Measurements from ENCODE around the gene S100A12.
A peak's percentile ranks its signal among the peaks of the same experiment; 100 is the strongest.

Gene S100A12

GRCh38 chr1:153368495-153368894, 6.9 kb downstream of the S100A12 start:
- DNase-seq (ENCODE audit: low read depth): no peak

GRCh38 chr1:153367090-153367489, 8.3 kb downstream of the S100A12 start:
- DNase-seq (ENCODE audit: low read depth): no peak

DNA sequence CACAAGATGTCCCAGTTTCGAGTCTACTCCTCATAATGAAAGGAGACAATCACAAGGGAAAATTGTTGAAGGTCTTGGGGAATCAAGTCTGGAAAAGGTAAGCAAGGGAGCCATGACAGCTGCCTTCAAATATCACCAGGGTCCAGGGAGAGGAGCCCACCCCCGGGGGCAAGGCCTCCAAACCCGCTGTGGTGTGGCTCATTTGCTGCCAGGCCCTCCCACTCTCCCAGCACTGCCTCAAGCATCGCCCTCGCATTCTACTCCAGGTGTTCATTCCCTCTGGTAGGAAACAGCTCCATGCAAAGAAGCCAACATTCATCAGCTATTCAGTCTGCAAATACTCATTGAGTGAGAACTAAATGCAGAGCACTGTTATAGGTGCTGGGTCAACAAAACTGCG, 9.2 kb downstream of the S100A12 start:
- DNase-seq (ENCODE audit: low read depth): no peak

DNA sequence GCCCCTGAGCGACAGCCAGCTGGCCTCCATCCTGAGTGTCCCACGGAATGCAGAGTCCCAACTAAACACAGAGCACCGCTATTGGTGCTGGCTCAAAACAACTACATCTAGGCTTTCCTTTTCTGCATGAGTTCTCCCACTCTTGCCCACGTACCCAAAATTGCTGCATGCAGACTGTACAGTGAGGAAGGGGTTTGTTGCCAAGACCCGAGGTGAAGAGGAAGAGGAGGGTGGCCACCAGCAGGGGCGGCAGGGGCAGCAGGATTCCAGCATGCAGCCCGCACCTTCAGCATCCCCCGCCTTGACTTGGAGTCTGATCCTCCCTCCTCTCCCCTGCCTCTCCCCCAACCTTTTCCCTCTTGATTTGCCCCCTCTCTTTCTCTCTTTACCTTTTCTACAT, 9.7 kb downstream of the S100A12 start:
- DNase-seq (ENCODE audit: low read depth): no peak

GRCh38 chr1:153364766-153365666, 10.4 kb downstream of the S100A12 start:
- DNase-seq (ENCODE audit: low read depth): no peak

GRCh38 chr1:153364156-153364555, 11.3 kb downstream of the S100A12 start:
- DNase-seq (ENCODE audit: low read depth): no peak

GRCh38 chr1:153363641-153364040, 11.8 kb downstream of the S100A12 start:
- no peak for DNase-seq (ENCODE audit: low read depth)

- no peak for DNase-seq (ENCODE audit: low read depth)
These were observed 13.1 kb downstream of the S100A12 start for GRCh38 chr1:153362187-153362775.

DNA sequence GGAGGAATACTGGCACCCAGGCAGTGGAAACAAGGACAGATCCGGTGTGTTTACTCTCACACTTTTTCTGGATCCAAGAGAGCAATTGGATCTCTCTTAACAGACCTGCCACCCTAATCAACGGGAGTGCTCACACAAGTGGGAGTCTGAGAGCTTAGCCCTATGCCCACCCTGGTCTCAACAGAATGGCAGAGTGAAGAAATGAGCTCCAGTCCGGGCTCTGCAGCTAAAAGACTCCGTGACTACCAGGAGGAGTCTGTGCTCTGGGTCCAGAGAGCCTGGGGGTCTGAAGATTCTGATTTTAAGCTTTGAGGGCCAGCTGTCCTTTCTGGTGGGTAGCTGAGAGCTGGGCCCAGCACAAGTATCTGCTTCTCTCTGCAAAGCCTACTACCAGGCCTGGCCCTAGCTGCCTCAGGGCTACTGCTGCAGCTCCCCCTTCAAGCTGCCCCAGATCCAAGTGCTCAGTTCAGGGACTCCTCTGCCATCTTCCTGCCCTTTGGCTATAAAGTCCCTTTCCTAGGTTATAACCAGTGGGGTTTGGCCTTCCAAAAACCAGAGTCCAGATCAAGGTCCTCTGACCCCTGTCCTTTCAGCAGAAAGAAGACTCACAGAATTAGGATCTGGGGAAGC, 13.8 kb downstream of the S100A12 start:
- no peak for DNase-seq (ENCODE audit: low read depth)

DNA sequence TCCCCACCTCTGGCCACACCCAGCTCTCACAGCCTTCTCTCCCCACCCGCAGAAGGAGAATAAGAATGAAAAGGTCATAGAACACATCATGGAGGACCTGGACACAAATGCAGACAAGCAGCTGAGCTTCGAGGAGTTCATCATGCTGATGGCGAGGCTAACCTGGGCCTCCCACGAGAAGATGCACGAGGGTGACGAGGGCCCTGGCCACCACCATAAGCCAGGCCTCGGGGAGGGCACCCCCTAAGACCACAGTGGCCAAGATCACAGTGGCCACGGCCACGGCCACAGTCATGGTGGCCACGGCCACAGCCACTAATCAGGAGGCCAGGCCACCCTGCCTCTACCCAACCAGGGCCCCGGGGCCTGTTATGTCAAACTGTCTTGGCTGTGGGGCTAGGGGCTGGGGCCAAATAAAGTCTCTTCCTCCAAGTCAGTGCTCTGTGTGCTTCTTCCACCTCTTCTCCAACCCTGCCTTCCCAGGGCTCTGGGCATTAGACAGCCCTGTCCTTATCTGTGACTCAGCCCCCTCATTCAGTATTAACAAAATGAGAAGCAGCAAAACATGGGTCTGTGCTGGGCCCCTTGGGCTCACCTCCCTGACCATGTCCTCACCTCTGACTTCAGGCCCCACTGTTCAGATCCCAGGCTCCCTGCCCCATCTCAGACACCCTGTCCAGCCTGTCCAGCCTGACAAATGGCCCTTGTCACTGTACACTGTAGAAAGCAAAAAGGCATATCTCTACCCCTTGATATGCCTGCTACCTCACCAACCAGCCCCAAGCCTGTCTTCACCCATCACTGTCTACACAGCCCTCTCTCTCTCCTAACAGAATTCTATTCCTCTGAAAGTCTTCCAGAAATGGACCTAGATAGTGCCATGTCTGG, 14.6 kb downstream of the S100A12 start:
- DNase-seq (ENCODE audit: low read depth): no peak

DNA sequence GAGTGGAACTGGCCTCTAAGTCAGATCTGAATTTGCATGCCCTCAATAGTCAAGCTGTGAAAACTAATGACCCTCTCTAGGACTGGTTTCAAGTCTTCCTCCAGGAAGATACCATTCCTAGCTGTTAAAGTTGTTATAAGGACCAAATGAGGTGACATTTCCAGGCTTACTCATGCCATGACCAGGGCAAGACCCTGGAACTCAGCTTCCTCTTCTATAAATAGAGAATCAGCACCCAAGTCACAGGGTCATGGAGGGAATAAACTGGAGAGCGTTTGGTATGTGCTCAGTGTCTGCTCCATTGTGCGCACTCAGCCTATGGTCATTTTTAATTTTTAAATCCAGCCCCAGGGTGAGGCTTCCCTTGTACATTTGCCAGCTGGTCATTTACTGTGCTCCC, 15.2 kb downstream of the S100A12 start:
- no peak for DNase-seq (ENCODE audit: low read depth)

DNA sequence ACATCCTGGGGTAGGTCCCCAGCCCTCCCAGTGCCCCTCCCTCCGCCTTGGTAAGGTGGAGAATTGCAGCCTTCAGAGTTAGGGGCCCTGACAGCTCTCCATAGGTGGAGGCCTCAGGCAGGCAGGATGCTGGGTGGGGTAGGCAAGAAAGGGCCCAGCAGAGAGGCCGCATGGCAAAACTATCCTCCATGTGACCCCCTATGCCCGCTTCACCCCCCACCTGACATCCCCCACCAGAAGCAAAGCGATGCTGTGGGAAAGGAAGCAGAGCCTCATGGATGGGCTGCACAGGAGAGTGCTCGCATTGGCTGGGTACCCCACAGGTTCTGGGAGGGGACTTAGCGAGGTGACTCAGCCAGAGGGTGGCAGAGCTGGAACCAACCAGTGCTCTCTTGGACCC, 16.2 kb downstream of the S100A12 start:
- DNase-seq (ENCODE audit: low read depth): no peak

DNA sequence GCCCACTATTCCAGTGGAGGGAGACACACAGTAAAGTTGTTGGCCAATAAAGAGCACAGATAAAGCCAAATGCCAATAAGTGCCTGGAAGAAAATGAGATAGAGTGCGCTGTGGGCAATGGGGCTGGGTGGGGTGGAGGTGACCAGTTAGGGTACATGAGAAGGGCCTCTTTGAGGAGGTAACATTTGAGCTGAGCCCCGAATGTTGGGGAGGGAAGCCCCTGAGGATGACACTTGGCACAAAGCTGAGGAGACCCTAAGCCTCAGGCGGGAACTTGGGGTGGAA, 16.8 kb downstream of the S100A12 start:
- no peak for DNase-seq (ENCODE audit: low read depth)

DNA sequence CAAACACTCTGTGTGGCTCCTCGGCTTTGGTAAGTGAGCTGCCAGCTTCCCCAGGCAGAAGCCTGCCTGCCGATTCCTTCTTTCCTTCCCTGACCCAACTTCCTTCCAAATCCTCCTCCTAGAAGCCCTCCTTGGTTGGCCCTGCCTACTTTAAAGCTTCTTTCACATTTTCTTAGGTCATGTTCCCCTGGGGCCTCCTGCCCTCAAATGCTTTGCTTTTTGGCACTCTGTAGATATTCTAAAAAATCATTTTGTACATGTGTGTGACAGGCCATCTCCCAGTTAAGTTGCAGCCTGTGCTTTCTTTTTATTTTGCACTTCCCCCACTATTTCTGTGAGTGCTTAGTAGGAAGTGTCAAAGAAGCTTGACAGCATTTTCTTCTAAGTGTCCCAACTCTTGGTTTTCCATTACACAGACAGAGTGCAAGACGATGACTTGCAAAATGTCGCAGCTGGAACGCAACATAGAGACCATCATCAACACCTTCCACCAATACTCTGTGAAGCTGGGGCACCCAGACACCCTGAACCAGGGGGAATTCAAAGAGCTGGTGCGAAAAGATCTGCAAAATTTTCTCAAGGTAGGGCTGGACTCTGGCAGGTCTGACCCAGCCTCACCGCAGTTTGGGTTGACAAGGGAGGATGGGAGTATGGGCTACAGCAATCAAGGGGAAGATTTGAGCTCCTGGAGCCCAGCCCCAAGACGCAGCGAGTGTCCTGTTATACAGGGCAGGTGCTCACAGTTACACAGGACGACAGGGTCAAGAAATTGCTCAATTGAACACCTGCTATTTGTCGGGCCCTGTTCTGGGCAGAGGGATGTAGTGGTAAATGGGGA, 17.3 kb downstream of the S100A12 start, which contains the start of gene S100A9:
Gene S100A9, plus strand, starts transcription at position 2 of the 838 bp plus-strand sequence. Its CDS starts 430 bp downstream, at position 432.
- no peak for DNase-seq (ENCODE audit: low read depth)

- DNase-seq (ENCODE audit: low read depth): no peak
These were observed 18.2 kb downstream of the S100A12 start for GRCh38 chr1:153357076-153357852.

DNA sequence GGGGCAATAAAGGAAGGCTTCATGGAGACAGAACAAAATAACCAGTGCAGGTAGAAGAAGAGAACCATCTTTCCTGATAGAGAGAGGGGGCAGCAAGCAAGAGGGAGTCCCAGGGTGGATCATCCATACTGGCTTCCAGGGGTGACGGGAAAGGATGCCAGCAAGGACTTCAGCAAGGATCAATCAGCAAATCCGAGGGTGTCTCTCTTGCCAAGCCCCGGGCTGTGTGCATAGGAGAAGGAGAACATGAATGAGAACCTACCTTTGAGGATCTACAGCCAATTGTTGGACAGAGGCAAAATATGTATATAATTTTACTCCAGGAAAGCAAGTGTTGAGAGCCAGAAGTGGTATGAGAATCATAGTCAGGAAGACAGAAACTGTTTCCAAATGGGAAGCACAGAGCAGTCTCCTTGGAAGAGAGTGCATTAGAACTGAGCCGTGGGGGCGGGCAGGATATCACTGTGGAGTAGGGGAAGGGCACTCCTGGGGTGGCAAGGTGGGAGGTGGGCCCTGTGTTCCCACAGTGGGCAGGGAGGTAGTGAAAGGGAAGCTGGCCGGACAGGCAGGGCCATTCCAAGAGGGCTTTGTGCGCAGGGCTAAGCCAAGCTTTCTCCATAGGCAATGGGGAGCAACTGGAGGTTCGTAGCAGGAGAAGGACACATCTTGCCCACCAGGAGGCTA, 18.9 kb downstream of the S100A12 start:
- no peak for DNase-seq (ENCODE audit: low read depth)

DNA sequence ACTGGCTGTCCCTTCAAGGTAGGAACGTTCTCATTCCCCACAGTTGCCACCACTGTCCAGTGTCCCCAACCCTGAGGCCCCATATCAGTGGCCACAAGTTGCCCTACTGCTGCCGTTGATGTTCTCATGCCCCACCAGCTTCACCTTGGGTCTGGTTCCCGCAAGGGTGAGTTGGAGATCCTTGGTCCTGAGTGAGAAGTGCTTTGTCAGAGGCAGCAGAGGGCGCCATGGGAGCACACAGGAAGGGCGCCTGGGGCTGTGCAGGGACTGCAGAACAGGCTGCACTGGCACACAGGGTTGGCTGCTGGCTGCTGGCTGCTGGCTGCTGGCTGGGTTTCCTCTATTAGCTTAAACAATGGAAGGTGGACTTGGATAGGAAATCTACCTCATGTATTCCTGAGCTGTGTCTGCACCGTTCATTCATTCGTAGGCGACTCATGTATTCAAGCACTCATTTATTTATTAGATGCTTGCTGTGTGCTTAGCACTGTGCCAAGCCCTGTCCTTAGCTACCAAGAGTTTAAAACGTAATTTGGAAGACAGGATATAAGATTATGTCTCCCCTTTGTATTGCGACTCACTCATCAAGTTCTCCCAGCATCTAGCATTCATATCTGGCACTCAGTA, 19.9 kb downstream of the S100A12 start:
- peak; percentile 20 for DNase-seq (ENCODE audit: low read depth)

GRCh38 chr1:153354515-153355193, 20.8 kb downstream of the S100A12 start:
- no peak for DNase-seq (ENCODE audit: low read depth)

Measured in activated T-cell treated with anti-CD3 and anti-CD28 coated beads for 1 hour (primary cell).